HUES64 (cell line): ENCODE results near the gene PDE7B.

Experiments
- H3K27ac ChIP-seq: 2 replicates; pipeline ENCODE4 v1.7.0; 2013; ENCODE audit warnings: low read depth, low read length, inconsistent platforms
- H3K27me3 ChIP-seq: 2 replicates; pipeline ENCODE4 v1.6.1; 2013; ENCODE audit warnings: mild to moderate bottlenecking, low read length; ENCODE audit not compliant: insufficient read depth
- H3K36me3 ChIP-seq: 2 replicates; pipeline ENCODE4 v1.6.1; 2013; ENCODE audit warnings: mild to moderate bottlenecking, low read length; ENCODE audit not compliant: insufficient read depth
- H3K4me1 ChIP-seq: 2 replicates; pipeline ENCODE4 v1.6.1; 2013; ENCODE audit warnings: mild to moderate bottlenecking, low read length, moderate library complexity; ENCODE audit not compliant: insufficient read depth
- H3K4me3 ChIP-seq: 2 replicates; pipeline ENCODE4 v1.5.1; 2013; ENCODE audit warnings: mild to moderate bottlenecking, low read length, moderate library complexity
- H3K9ac ChIP-seq: 2 replicates; pipeline ENCODE4 v1.6.1; 2013; ENCODE audit warnings: mild to moderate bottlenecking, low read depth, low read length
- H3K9me3 ChIP-seq: 2 replicates; pipeline ENCODE4 v1.6.1; 2013; ENCODE audit warnings: low read depth, low read length; ENCODE audit not compliant: insufficient read depth
- WGBS: fragments of 150-250, 120-280 bp; methylation state at CpG from one replicate; pipeline ENCODE4 v1.1.7; 2013; ENCODE audit warnings: missing lambda C conversion rate; 5-methylcytosine and 5-hydroxymethylcytosine counted together

The PDE7B gene

DNA sequence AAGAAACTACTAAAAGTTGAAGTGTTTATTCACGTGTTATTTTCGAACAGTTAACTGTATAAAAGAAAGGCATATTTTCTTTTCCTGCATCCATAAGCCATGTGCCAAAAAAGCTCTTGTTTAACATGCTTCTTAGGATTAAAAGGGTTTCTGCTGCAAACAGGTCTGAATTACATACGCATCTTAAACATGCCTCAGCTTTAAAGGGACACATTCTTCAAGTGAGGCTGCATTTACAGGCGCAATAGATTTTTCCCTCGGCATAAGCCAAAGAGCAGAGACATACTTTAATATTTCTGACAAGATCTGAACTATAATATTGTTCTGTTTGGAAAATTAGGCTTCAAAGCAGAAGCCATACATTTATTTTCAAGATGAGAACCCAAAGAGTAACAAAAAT, 39.4 kb downstream of the PDE7B start:
- no peaks in the 10 kb centered on the region for H3K36me3 ChIP-seq
- H3K4me1 ChIP-seq, result no peaks in the 10 kb centered on the region
- H3K27ac ChIP-seq, result no peak overlapping the region
- 96% methylated on average over 5 of the region's 5 CpGs for WGBS
- no peak overlapping the region for H3K9ac ChIP-seq
- no peak overlapping the region for H3K4me3 ChIP-seq
- H3K27me3 ChIP-seq, result no peaks in the 10 kb centered on the region
- H3K9me3 ChIP-seq, result no peaks in the 10 kb centered on the region

GRCh38 chr6:135891710-135892109, 40.2 kb downstream of the PDE7B start:
- no peaks in the 10 kb centered on the region for H3K27me3 ChIP-seq
- H3K9me3 ChIP-seq, result no peaks in the 10 kb centered on the region
- no peak overlapping the region for H3K9ac ChIP-seq
- H3K4me1 ChIP-seq, result no peaks in the 10 kb centered on the region
- H3K36me3 ChIP-seq, result no peaks in the 10 kb centered on the region
- H3K27ac ChIP-seq, result no peak overlapping the region
- no peak overlapping the region for H3K4me3 ChIP-seq

- H3K27me3 ChIP-seq, result no peaks in the 10 kb centered on the region
- H3K4me1 ChIP-seq, result no peaks in the 10 kb centered on the region
- WGBS, result 98% methylated on average over 8 of the region's 8 CpGs
- no peak overlapping the region for H3K27ac ChIP-seq
- H3K9ac ChIP-seq, result no peak overlapping the region
- no peaks in the 10 kb centered on the region for H3K36me3 ChIP-seq
- H3K9me3 ChIP-seq, result no peaks in the 10 kb centered on the region
- H3K4me3 ChIP-seq, result no peak overlapping the region
Measured at GRCh38 chr6:135895231-135895911, 43.9 kb downstream of the PDE7B start.

DNA sequence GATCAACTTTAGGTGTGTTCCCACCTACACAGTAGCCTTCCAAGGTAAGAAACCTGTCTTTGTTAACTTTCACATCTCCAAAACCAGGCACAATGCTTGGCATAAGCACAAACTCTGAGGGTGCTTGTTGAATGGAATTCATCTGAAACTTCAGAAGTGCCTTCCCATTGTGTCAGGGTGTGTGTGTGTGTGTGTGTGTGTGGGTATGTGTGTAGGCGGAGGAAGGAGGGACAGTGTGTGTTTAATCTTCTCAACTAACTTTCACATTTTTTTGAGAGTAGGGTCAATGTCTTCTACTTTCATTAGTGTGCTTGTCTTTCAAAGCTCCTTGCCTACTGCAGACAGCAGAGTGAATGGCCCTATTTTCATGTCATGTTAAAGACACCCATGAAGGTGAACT, 45.6 kb downstream of the PDE7B start:
- H3K27me3 ChIP-seq, result no peaks in the 10 kb centered on the region
- H3K9me3 ChIP-seq, result no peaks in the 10 kb centered on the region
- H3K4me1 ChIP-seq, result no peaks in the 10 kb centered on the region
- WGBS, result no CpG with 5 or more reads among the region's 1 CpG
- H3K36me3 ChIP-seq, result no peaks in the 10 kb centered on the region
- no peak overlapping the region for H3K27ac ChIP-seq
- no peak overlapping the region for H3K4me3 ChIP-seq
- no peak overlapping the region for H3K9ac ChIP-seq

DNA sequence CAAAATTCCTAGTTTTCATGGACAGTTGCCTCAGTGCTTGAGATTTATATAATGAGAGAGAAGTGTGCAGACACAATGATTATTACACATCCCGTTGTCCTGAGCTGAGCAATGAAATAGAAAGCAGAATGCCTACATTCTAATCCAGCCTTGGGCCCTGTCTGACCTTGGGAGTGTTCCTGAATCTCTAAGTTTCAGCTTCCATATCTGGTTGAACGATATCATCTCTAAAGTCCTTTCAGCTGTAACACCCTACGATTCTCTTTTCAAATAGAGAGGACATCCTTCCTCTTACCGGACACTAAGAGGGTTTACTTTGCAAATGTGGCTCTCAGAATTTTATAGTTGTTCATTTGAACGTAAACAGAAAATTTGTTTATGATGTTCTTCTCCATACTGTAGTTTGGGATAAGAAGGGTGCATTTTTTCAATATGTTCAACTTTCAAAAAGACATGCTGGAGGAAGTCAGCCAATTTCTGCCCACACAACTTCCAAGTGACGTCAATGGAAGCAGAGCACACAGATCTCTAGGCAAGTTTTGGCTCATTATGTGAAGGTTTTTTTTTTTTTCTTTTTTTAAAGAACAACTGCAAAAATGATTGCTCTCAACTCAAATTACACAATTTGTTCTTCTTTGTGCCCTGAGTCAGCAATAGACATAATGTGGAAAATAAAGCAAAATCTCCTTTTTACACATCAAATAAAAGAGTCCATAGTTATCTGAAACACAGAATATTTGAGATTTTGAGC, 50.4 kb downstream of the PDE7B start:
- Histone ChIP-seq H3K27ac (no peak overlapping the region), H3K9me3 (no peaks in the 10 kb centered on the region), H3K36me3 (no peaks in the 10 kb centered on the region), H3K4me1 (no peaks in the 10 kb centered on the region), H3K4me3 (no peak overlapping the region), H3K9ac (no peak overlapping the region), H3K27me3 (no peaks in the 10 kb centered on the region)
- 91% methylated on average over 5 of the region's 6 CpGs for WGBS

DNA sequence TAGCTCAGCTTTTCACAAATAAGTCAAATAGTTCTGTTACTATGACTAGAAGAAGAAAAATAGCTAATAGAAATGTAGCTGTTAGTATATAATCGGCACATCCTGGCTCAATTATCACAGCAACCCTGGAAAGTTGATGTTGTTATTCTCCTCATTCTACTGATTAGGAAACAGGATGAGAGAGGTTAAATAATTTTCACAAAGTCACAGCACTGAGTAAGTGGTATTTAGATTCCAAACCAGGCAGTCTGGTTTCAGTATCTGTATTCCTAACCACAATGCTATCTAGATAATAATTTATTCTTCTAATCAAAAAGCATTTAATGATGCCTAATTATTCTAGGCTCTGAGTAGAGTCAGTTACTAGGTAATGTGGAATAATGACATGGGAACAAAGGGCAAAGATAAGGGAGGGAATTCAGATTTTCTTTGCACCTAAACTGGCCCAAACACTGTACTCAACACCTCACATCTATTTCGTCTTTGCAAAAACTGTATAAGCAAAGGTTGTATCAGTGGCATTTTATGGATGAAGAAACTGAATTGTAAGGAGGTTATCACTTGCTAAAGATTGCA, 51.3 kb downstream of the PDE7B start:
- Histone ChIP-seq H3K4me3 (no peak overlapping the region), H3K36me3 (no peaks in the 10 kb centered on the region), H3K9ac (no peak overlapping the region), H3K9me3 (no peaks in the 10 kb centered on the region), H3K27ac (no peak overlapping the region), H3K4me1 (no peaks in the 10 kb centered on the region), H3K27me3 (no peaks in the 10 kb centered on the region)
- 94% methylated on average over 2 of the region's 2 CpGs for WGBS

DNA sequence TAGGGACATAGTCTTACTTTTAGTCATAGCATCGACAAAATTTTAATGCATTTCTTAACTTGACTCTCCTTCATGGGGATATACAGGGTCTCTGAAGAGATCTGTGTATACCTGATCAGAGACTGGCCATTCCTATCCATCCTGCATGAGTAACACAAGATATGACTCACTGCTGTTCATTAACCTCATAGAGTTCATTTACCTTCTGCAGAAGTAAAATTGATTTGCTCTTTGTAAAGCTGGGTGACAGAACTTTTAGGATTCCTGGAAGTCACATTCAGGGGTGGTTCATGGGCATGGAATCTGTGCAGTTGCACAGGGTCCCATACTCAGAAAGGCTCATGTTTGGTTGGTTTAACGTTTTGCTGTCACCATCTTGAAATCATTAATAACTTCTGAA, 53.2 kb downstream of the PDE7B start:
- Histone ChIP-seq H3K4me3 (no peak overlapping the region), H3K9me3 (no peaks in the 10 kb centered on the region)
- 100% methylated on average over 2 of the region's 2 CpGs for WGBS

GRCh38 chr6:135905604-135906300, 54.3 kb downstream of the PDE7B start:
- H3K27me3 ChIP-seq, result no peaks in the 10 kb centered on the region
- no peaks in the 10 kb centered on the region for H3K36me3 ChIP-seq
- no peaks in the 10 kb centered on the region for H3K9me3 ChIP-seq
- no peak overlapping the region for H3K9ac ChIP-seq
- H3K4me3 ChIP-seq, result no peak overlapping the region
- WGBS, result 95% methylated on average over 18 of the region's 18 CpGs
- no peaks in the 10 kb centered on the region for H3K4me1 ChIP-seq
- no peak overlapping the region for H3K27ac ChIP-seq

More for the DNA sequence above, 53.2 kb downstream of the PDE7B start:
- Histone ChIP-seq H3K27ac (no peak overlapping the region), H3K9ac (no peak overlapping the region), H3K4me1 (no peaks in the 10 kb centered on the region), H3K36me3 (no peaks in the 10 kb centered on the region), H3K27me3 (no peaks in the 10 kb centered on the region)

DNA sequence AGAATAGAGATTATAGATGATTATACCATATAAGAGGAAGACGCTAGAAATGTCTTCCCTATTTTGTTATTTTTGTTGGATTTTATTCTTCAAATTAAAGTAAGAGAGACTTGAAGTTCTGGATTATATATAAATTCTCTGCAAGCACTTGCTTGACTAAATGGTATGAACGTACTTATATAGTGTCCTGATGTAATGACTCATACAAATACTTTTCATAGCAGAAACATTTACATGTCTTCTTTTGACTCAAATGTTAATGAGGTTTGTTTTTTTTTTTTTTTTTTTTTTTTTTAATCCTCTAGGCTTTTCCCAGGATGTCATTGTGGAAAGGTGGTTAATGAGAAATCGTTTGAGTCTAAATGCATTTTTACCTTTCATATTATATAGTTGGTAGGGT, 55.0 kb downstream of the PDE7B start:
- no peak overlapping the region for H3K4me3 ChIP-seq
- H3K27ac ChIP-seq, result no peak overlapping the region
- H3K9me3 ChIP-seq, result no peaks in the 10 kb centered on the region
- no peaks in the 10 kb centered on the region for H3K4me1 ChIP-seq
- H3K9ac ChIP-seq, result no peak overlapping the region
- H3K36me3 ChIP-seq, result no peaks in the 10 kb centered on the region
- H3K27me3 ChIP-seq, result no peaks in the 10 kb centered on the region
- WGBS, result no CpG with 5 or more reads among the region's 3 CpGs

GRCh38 chr6:135906972-135907465, 55.5 kb downstream of the PDE7B start:
- H3K4me3 ChIP-seq, result no peak overlapping the region
- no peak overlapping the region for H3K9ac ChIP-seq
- H3K27me3 ChIP-seq, result no peaks in the 10 kb centered on the region
- no peaks in the 10 kb centered on the region for H3K9me3 ChIP-seq
- H3K27ac ChIP-seq, result no peak overlapping the region
- H3K36me3 ChIP-seq, result no peaks in the 10 kb centered on the region
- WGBS, result 88% methylated on average over 2 of the region's 2 CpGs
- no peaks in the 10 kb centered on the region for H3K4me1 ChIP-seq
